HG03442 (cell line): Measurements from ENCODE around the gene PLEKHA6.
"Not testable (repeated sequence)": the region's sequence is repeated elsewhere in the genome, so short reads cannot be mapped to it uniquely, and the experiment has no call there.

Experiments used
- ATAC-seq: cut with Tn5 transposase; IDR thresholded peaks from one replicate; pipeline ENCODE4 v1.9.1; 2021; ENCODE audit warnings: mild to moderate bottlenecking, moderate library complexity; ENCODE audit not compliant: unreplicated experiment

Gene PLEKHA6

DNA sequence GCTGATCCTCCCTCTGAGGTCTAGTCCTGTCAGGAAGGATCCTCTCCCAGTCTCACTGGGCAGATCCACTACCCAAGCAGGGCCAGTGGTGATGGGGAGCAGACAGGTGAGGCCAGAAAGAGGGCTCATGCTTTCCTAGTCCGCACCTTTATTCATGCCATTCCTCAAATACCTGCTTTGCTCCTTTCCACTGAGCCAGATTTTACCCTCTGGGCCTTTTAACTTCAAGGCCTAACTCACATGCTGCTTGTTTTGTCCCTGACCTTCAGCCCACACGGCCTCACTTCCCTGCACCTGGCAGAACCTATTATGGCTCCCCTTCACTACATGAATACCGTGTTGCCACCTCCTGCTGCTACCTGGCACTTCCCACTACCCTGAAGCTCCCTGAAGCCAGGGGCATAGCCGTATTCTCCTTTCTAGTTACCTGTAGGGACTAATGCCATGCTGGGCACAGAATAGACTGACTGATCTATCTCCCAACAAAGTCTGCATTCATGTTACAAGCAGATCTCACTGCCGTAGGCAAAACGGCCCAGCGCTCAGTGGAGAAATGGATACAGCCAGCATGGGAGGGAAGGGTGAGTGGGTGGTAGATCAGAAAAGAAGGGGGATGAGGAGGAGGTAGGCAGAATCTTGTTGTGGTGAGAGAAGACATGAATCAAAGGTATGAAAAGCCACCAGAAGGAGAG, 109.8 kb downstream of the PLEKHA6 start:
- no peak for ATAC-seq

DNA sequence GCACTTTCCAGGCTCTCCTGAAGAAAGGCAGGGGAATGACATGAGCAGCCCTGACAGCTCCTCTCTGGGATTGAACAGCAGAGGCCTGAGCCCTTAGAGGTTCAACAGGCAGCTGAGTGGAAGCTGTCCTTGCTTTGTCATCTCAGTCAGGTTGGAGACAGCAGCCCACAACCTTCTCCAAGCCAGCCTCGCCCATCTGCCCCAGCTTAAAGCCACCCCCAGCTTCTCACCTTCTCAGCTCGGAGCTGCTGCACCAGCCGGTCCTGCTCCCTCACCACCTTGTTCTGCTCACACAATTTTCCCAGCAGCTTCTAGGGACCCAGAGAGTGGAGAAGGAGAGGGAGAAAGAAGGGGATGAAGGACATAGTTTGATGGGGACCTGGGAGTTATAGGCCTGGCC, 110.8 kb downstream of the PLEKHA6 start:
- no peak for ATAC-seq

DNA sequence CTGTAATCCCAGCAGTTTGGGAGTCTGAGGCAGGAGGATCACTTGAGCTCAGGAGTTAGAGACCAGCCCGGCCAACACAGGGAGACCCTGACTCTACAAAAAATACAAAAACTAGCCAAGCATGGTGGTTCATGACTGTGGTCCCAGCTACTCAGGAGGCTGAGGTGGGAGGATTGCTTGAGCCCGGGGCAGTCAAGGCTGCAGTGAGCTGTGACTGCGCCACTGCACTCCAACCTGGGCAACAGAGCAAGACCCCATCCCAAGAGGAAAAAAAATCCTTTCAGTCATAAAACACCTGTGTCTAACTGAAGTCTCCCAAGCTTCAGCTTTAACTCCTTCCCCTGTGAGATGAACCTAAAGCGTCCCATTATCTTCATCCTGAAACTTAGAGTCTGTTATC, 112.9 kb downstream of the PLEKHA6 start:
- no peak for ATAC-seq

DNA sequence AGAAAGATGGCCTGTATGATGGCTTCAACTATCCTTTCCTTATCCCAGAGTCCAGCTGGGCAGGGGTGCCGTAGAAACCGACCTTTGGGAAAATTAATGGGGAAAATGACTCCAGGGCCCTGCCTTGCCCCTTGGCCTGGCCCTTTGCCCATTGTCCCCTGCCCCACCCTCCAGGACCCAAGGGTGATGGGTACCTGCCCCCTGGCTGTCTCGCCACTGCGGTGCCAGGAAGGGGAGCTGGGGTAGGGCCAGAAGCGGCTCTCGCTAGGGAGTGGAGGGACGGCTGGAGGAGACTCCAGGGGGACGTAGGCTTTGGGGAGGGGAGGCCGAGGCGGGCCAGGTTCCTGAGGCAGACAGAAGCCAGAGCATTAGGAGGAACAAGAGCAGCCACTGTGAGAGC, 116.8 kb downstream of the PLEKHA6 start:
- no peak for ATAC-seq

DNA sequence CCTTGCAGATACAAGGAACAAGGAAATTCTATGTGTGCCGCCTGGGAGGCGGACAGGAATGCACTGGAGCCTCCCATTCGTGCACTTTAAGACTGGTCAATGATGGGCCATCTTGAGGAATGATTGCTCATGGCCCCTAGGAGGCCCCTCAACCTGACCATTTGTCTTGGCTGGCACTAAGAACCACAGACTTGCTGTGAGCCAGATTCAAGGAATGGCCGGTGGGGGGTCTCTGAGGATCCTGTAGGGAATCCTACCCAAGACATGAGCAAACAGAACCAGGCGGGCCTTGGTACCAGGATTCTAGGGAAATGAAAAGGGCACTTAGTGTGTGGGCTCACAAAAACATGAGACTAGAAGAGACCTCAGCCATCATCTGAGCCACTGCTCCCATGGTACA, 117.8 kb downstream of the PLEKHA6 start:
- ATAC-seq: no peak

DNA sequence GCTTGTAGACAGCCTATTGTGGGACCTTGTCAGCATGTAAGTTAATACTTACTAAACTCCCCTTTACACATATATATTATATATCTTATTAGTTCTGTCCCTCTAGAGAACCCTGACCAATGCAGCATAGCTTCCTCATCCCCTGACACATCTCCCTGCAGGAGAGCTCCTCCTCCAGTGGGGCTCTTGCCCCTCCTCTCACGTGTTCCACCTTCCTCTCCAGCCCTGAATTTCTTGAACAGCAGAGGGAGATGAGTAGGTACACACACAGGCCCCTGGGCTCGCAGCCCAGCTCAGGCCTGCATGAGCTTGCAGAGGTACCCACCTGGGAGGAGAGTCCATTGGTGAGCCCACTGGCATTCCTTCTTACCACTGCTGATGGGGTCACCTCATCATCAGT, 118.7 kb downstream of the PLEKHA6 start:
- ATAC-seq: no peak

DNA sequence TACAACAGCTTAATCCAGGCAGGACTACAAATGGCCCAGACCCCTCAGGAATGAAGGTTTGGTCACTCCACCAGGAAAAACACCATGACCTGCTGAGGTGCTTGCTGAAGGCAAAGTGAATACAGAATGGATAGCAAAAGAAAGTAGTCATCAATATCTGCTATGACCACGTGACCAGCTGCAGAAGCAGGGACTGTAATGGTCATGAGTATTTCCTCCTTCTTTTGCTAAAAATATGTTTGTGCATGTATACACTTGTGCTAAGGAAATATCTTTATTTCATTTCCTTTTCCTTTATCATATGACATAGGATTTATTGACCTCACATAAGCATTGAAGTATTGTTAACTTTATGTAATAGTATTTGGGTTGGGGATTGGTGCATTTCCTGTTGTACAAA, 119.5 kb downstream of the PLEKHA6 start:
- no peak for ATAC-seq

DNA sequence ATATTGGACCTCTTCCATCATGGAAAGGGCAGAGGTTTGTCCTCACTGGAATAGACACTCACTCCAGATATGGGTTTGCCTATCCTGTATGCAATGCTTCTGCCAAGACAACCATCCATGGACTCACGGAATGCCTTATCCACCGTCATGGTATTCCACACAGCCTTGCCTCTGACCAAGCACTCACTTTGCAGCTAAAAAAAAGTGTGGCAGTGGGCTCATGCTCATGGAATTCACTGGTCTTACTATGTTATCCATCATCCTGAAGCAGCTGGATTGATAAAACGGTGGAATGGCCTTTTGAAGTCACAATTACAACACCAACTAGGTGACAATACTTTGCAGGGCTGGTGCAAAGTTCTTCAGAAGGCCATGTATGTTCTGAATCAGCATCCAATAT, 120.3 kb downstream of the PLEKHA6 start:
- ATAC-seq: not testable (repeated sequence)

DNA sequence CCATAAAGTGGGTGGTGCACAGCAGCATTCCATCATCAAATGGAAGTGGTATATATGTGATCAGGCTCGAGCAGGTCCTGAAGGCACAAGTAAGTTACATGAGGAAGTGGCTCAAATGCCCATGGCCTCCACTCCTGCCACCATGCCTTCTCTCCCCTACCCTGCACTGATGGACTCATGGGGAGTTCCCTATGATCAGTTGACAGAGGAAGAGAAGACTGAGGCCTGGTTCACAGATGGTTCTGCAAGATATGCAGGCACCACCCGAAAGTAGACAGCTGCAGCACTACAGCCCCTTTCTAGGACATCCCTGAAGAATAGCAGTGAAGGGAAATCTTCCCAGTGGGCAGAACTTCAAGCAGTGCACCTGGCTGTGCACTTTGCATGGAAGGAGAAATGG, 121.2 kb downstream of the PLEKHA6 start:
- ATAC-seq: not testable (repeated sequence)

DNA sequence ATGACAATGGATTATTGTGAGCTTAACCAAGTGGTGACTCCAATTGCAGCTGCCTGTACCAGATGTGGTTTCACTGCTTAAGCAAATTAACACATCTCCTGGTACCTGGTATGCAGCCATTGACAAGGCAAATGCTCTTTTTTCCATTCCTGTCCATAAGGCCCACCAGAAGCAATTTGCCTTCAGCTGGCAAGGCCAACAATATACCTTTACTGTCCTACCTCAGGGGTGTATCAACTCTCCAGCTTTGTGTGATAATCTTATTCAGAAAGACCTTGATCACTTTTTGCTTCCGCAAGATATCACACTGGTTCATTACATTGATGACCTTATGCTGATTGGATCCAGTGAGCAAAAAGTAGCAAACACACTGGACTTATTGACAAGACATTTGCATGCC, 122.2 kb downstream of the PLEKHA6 start:
- ATAC-seq: not testable (repeated sequence)

DNA sequence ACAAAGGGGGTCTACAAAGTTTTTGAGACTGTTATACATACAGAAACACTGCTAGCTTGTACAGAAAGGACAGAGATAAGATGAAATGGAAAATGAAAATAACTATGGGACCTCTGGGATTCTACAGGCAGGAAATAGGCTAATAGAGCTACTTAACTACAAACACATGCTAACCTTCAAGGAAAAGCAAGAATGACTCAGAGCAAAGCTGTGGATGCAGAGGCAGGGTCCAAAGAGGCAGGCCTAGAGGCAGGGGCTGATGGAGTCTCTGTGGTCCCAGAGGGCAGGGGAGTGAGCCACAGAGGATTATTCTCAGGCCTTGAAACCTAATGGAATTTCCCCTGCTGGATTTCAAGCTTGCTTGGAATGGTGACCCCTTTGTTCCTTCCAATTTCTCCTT, 127.2 kb downstream of the PLEKHA6 start:
- no peak for ATAC-seq

DNA sequence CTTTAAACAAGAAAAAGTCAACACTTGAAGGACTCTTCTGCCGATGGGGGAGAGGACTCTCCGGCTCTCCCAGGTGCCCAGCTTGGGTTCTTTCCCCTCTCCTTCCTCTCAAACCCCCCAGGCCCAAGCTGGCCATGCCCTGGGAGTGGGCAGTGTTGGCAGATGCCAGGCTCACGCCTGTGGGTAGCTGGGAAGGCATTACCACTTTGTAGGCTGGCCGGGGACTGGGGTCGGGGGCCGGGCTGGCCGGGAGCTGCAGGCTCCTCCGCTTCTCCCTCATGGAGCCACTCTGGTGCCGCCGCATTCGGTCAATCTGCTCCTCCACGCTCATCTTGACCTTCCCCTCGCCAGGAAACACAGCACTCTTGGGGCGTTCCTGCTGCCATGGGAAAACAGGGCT, 129.5 kb downstream of the PLEKHA6 start:
- ATAC-seq: no peak

DNA sequence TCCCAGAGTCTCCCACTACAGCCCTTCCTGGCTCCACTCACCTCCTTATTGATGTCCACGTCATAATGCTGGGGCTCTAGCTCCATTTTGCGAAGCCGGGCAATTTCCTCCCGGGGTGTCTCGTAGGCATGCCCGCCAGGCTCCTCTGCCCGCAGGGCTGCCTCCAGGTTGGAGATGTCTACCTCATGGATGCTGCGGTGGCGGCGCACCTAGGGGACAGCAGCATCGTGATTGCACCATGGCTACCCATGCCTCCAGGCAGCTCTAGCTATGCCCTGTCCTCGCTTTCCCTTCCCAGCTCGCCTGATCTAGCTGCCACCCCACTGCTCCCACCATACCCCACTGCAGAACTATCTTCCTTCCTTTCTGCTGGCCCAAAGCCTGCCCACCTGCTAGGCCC, 130.8 kb downstream of the PLEKHA6 start:
- no peak for ATAC-seq

DNA sequence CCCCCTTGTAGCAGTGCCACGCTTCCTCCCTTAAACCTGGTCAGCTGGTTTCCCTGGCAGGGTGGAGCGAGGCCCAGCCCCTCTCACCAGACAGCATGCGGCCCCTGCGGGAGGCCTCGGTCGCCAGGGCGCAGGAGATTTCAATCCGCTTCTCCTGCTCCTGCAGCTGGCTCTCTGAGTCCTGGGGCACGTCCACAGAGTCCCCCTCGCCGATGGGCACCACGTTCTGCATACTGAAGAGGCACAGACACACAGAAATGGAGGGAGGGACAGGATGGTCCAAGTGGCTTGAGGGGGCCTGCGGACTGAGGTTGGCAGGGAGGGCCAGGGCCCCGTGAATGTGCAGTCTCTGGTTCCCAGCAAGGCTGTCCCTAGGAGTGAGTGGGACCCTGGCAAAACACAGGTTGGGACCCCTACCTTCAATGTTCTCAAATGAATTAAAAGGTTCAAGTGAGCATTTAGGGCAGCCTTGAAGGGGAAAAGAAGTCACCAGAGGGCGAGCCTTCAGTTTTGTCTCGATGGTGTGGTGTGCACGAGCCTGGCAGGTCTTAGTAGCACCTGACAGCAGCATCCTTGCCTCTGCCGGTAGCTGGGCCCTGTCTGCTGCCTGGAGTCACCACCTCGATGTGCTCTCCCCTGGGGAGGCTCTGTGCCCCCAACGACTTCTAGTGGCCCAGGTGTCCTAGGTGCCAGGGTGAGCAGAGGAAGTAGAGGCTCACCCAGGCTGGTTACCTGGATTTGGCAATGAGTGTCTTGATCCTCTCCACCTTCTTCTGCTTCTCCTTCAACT, 131.5 kb downstream of the PLEKHA6 start:
- no peak for ATAC-seq

DNA sequence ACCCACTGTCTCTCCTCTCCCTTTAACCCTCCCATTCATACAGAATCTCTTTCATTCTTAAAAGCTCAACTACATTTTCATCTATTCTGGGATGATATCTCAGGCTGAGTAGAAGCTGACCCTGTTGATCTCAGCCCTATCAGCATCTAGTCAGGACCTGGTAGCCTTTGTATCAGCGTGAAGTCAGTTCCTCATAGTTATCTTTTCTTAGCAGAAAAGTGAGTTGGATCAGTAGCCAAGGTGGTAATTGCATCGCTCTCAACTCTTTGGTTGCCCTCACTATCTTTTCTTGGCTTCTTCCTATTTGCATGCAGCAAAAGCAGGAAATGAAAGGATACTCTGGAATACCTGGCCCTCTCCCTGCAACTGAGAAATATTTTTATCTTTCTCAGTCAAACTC, 132.4 kb downstream of the PLEKHA6 start:
- no peak for ATAC-seq

DNA sequence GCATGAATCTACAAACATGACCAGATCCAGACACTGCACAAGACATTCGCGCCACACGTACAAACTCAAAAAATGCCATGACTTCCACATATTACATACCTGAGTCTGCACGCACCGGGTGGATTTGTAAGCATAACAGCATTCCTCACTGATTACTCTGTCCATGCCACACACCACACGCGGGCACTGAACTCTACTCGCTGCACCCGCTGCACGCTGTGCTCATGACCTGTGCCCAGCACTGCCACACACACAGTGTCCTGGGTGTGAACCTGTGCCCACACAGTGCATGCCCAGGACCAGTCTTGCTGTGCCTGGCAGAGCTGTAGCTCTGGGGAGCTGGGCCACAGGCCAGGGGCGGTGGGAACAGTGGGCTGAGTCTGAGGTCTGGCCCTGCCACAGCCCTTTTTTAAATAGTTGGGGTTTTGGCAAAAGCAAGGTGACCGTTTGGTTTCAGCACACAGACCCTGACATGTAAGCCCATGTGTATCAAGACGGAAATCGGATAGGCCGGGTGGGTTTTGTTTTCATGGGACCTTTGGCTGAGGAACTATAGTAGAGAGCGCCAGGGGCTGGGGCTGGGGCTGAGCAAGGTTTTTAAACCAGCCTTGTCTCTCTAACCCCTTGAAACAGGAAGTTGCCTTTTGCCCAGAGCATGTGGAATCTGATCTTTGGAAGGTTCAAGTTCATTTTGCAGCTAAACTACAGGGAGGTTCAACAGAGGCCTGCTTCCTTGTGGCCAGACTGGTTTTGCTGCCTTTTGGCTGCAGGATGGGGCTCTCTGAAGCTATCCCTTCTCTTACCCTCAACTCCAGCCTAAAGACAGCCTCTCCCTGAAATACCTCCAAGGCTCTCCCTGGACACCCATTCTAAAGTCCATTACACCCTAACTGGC, 133.6 kb downstream of the PLEKHA6 start:
- no peak for ATAC-seq

DNA sequence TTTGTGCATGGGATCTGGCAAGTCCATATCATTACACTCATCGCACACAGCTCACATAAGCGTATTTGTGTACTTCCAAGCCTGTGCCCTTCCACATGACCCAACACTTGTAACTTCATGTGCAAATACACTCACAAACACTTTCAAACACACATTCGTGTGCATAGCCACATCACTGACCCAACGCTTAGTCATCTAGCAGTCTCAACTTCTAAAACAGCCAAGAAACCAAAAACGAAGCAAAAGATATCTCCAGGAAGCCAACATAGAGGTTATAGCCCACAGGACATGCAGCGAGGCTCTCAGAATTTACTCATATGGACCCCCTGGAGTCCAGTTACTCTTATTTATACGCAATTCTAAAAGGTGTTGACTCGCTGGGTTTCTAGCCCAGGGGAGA, 135.1 kb downstream of the PLEKHA6 start:
- ATAC-seq: no peak

DNA sequence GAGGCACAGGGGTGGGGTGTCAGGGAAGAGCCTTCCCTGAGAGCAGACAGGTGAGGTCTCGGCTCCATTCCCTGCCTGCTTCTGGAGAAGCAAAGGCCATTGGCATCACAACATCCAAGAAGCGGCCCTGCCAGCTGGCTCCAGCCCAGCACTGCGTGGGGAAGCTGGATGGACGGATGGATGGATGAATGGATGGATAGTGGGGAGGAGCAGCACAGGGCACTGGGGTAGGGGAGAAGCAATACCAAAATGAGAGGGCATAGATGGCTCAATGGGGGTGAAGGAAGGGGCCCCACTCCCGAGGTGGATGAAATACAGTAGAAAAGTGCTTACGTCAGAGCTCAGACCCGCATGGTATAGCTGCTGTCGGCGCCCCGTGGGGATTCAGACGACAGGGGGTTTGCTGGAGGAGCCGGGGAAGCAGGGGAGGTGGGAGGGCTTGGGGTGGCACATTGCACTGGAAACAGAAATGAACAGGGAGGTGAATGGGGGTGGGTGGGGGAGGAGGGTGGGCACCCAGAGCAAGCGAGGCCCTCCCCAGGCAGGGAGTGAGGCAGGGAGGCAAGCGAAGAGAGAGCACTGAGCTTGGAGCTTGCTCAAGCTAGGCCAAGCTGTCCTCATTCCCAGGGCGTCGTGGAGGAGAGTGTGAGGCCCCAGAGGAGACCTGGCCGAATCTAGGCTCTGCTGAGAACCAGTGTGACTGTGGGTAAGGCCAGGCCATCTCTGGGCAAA, 136.4 kb downstream of the PLEKHA6 start:
- no peak for ATAC-seq

DNA sequence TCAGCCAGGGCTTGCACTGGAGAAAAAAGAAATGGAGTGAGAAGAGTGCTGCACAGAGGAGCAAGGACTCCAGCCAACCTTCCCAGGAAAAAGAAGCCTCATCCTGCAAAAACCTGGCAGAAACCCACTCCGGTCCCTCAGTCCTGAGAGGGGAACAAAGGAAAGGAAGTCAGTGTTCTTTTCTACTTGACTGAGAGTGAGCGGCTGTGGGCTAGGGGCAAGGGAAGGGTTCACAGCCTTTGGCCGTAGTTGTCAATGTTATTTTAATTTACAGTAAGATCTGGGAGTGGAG, 137.0 kb downstream of the PLEKHA6 start:
- ATAC-seq: no peak

DNA sequence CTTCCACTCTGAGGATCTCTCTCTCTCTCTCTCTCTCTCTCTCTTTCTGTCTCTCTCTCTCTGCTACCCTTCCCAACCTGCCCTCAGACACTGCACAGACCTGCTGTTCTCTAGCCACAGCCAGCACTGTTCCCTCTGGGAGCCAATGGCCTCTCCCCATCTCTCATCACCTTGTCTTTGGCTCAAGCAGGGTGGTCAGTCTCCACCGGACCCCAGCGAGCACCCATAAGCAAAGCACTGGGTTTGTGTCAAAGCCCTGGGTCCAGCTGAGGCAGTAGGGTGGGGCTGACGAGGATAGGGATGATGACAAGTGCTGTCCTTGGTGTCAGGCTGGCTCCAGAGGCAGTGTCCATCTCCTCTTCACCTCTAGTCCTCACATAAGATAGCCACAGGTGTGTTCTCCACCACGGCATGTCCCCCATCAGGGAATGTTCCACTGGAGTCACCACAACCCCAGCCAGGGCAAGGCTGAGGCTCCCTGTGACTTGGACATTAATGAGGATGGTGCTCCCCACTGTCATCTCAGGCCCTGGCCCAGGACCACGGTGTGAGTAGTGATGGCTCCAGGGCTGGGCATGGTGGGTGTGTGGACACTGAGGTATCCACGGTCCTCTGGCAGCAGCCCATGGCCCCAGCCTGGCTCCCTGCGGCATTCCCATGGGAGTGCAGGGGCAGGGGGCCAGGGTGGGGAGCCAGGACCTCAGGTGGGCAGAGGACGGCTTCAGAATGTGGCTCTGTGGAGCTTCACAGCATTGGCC, 137.5 kb downstream of the PLEKHA6 start:
- no peak for ATAC-seq
